ENCODE results near the gene EVX2. TPM values are rescaled to one million over a fixed set of nuclear protein-coding genes. Genes with fewer than 3 reads are reported as not detected.

EVX2 gene
- total RNA-seq, 1 experiment from 2014 or later = not detected

Other genes starting within 250 kb of the EVX2 start
- 7.4 and 9.4 TPM in 2 replicates for gene LNPK, start 81.7 kb downstream of the EVX2 start, total RNA-seq (2014; rRNA removed; shearing (Covaris generic))
- gene HOXD13, start 8.8 kb upstream of the EVX2 start, total RNA-seq (2014; rRNA removed; shearing (Covaris generic)) = 0.43 TPM in 1 of 2 replicates, not detected in the other
- gene HOXD12, start 15.8 kb upstream of the EVX2 start, total RNA-seq (2014; rRNA removed; shearing (Covaris generic)) = not detected in 2 replicates
- gene HOXD11, start 23.3 kb upstream of the EVX2 start, total RNA-seq (2014; rRNA removed; shearing (Covaris generic)) = not detected in 2 replicates
- not detected in 2 replicates for gene HOXD10, start 32.8 kb upstream of the EVX2 start, total RNA-seq (2014; rRNA removed; shearing (Covaris generic))
- gene HOXD9, start 38.8 kb upstream of the EVX2 start, total RNA-seq (2014; rRNA removed; shearing (Covaris generic)) = 6.6 and 10.6 TPM in 2 replicates
- gene HOXD8, start 45.7 kb upstream of the EVX2 start, total RNA-seq (2014; rRNA removed; shearing (Covaris generic)) = 4.1 and 4.2 TPM in 2 replicates
- gene HOXD4, start 67.6 kb upstream of the EVX2 start, total RNA-seq (2014; rRNA removed; shearing (Covaris generic)) = 1.7 TPM in 1 of 2 replicates, not detected in the other
- 1.8 and 6.5 TPM in 2 replicates for gene HOXD3, start 73.3 kb upstream of the EVX2 start, total RNA-seq (2014; rRNA removed; shearing (Covaris generic))
- 0.68 and 1.3 TPM in 2 replicates for gene HOXD1, start 104.7 kb upstream of the EVX2 start, total RNA-seq (2014; rRNA removed; shearing (Covaris generic))
- 48.7 and 57.6 TPM in 2 replicates for gene MTX2, start 185.5 kb upstream of the EVX2 start, total RNA-seq (2014; rRNA removed; shearing (Covaris generic))

Data from G401 (cell line).